ENCODE measurements around the gene SPINT2.
A peak's percentile ranks its signal among the peaks of the same experiment; 100 is the strongest.
"Not testable (repeated sequence)": the region's sequence is repeated elsewhere in the genome, so short reads cannot be mapped to it uniquely, and the experiment has no call there.

SPINT2 gene

GRCh38 chr19:38264486-38265212, at the start of gene SPINT2:
SPINT2 (plus strand) TSS chr19:38264573; CDS start chr19:38264893, 320 bp downstream.
- DNase-seq (ENCODE audit: low read depth in 2 of 2), result peak in 1 of 2 donors; percentile 13

DNA sequence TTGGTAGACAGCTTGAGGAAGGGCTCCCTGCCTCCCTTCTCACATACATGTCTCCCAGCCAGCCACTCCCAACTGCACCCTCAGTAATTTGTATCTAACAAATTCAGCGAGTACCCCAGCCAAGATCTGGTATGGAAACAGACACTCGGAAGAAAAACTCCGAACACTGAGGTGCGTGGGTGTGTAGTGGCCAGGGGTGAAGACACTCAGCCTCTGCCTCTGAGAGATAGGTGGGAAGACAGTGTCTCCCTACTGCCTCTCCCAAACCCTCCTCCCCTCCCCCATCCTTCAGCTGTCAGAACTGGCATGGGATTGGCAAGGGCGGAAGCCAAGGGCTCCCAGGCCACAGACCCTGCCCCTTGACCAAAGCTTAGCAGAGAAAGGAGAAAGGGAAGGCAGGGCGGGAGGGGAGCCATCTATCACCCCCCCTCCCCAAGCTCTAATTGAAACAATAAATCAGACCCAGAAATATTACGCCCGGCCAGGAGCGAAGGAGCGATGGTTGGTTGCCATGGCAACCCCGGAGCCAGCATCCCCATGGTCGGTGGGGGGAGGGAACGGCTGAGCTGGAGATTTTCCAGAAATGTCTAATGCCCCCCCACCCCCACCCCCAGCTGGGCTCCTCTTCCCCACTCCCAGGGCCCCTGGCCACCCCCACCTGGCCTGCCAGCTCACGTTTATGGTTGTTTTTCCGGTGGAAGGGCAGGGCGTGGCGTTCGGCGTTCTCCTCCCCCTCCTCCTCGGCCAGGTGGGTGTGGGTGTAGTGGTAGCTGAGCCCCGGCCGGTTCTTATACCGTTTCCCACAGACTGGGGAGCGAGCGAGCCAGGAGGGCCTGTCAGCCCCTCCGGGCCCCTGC, 47.4 kb upstream of the SPINT2 start:
- DNase-seq (ENCODE audit: low read depth in 2 of 2), result no peak

GRCh38 chr19:38218204-38218603, 46.2 kb upstream of the SPINT2 start:
- no peak for DNase-seq (ENCODE audit: low read depth in 2 of 2)

DNA sequence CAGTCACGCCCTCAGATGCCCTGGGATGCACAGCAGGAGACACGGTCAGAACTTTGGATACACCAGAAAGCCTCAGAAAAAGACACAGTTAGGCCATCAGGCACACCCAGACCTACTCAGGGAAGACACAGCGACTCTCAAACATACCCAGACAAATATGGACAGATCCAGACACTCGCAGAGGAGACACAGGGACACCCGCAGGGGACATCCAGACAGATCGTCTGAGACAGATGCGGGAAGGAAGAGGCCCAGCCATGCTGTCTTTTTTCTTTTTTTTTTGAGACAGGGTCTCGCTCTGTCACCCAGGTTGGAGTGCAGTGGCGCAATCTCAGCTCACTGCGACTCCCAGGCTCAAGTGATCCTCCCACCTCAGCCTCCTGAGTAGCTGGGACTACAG, 45.2 kb upstream of the SPINT2 start:
- DNase-seq (ENCODE audit: low read depth in 2 of 2), result no peak

GRCh38 chr19:38221421-38221820, 43.0 kb upstream of the SPINT2 start:
- no peak for DNase-seq (ENCODE audit: low read depth in 2 of 2)

GRCh38 chr19:38221919-38222830, 42.2 kb upstream of the SPINT2 start:
- DNase-seq (ENCODE audit: low read depth in 2 of 2), result no peak

DNA sequence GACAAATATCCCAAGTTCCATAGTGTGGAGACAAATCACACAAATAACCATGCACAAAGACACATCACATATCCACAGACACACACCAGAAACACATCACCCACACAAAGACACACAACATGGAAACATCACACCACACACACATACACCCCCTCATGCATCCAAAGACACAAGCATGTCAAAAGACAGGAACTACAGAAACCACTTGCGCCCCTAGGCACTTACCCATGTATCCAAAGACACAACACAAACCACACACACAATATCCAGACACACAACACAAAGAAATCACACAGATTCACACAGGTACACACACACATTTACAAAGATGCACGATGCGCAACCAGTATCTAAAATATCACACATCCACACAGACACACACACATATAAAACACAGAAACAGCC, 41.3 kb upstream of the SPINT2 start:
- DNase-seq (ENCODE audit: low read depth in 2 of 2), result no peak

GRCh38 chr19:38223617-38224013, 40.8 kb upstream of the SPINT2 start:
- DNase-seq (ENCODE audit: low read depth in 2 of 2), result no peak

DNA sequence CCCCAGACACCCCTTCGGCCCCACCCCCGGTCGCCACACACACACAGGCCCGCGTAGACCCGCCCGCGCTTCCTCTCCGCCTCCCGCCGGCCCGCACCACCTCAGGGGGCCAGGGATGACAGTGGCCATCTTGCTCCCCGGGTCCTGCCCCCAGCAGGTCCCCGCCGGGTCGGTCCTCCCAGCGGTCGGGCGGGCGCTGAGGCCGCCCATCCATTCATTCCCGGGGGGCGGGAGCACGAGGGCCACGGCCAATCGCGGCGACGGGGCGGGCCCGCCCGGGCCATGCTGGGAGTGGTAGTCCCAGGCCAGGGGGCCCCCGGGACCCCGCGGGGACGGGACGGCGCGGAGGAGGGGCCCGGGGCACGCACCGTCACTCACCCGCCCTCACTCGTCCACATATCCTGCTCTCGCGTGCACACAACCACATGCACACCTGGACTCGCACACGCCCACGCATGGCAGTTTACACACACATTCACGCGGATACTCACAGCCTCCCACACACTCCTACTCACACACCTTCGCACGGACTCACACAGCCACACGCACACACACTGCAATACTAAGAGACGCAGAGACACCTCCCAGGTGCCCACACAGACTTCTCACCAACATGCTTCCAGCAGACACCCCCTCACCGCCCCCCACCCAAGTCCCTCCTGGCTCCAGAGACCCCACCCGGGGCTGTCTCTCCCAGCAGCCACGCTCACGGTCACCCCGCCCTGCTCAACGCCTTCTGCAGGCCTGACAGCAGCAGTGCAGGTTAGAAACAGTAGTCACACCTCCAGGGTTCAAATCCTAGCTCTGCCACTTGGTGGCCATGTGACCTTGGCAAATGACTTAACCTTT, 40.1 kb upstream of the SPINT2 start, which contains the start of gene DPF1:
Gene DPF1, minus strand, starts transcription at position 209 of the 849 bp plus-strand sequence. Its CDS starts 80 bp downstream, at position 129.
- DNase-seq (ENCODE audit: low read depth in 2 of 2), result no peak

DNA sequence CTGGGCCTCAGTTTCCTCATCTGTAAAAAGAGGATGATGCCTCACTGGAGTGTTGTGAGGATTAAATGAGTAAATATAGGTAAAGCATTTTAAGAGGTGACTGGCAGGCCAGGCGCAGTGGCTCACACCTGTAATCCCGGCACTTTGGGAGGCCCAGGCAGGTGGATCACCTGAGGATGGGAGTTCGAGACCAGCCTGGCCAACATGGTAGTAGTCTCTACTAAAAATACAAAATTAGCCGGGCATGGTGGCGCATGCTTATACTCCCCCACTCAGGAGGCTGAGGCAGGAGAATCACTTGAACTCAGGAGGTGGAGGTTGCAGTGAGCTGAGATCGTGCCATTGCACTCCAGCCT, 39.5 kb upstream of the SPINT2 start:
- DNase-seq (ENCODE audit: low read depth in 2 of 2), result not testable (repeated sequence)

- DNase-seq (ENCODE audit: low read depth in 2 of 2), result no peak
Measured at GRCh38 chr19:38227287-38228004, 36.9 kb upstream of the SPINT2 start.

- no peak for DNase-seq (ENCODE audit: low read depth in 2 of 2)
Measured at GRCh38 chr19:38228005-38228377, 36.4 kb upstream of the SPINT2 start.

DNA sequence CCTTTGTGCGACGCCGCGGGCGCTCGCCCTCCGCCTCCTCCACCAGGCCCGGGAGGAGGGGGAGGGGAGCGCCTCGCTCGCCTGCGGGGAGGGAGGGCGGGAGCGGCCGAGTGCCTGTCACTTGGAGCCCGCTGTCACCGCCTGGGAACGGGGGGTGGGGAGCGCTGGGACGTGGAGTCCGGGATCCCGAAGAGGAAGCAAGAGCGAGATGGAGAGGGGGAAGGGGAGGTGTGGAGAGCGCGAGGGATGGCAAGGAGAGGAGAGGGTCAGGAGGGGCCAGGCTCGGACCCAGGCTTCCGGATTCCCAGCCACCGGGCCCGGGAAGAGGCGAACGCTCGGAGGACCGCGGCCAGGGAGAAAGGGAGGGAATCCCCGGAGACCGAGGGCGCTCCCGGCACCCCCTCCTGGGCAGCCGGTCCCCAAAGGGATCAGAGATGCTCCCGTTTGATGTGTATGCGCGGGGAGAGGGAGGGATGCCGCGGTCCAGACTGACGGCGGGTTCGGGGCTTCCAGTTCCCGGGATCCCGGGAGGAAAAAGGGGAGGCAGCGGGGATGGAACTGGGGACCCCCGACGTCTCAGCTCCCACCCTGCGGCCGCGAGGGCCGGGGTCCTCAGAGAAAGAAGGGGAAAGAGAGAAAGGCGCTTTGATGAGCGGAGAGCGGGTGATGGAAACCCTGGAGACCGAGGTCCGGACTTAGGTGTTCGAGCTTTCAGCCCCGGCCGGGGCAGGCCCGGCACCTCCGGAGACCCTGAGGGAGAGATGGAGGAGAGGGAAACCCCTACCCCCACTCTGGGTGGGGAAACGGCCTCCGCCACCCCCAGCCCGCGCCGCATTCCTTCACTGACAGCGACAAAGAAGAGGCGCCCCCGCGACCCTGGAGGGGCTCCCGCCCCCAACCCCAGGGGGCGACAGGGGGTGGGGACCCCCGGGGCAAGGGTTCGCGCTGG, 35.6 kb upstream of the SPINT2 start:
- no peak for DNase-seq (ENCODE audit: low read depth in 2 of 2)

DNA sequence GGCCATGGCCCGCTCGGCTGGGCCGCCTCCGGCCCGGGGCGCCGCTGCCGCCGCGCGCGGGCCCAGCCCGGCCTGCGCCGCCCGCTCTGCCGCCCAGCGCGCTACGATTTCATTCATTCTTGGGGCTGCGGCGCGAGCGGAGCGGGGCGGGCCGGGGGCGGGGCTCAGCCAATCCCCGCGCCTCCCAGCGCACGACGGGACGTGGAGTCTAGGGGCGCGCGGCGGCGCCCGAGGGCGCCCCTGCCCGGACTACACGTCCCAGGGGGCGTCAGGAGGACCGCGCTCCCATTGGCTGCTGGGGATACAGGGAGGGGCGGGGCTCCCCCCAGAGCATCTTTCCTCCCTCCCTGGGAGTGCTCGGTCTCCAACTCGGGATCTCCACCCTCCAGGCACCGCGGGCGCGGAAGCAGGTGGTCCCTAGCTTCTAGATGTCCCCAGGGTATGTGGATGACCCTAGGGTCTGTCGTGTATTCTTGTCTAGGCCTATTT, 34.7 kb upstream of the SPINT2 start:
- peak in 1 of 2 donors; percentile 13 for DNase-seq (ENCODE audit: low read depth in 2 of 2)

GRCh38 chr19:38230506-38231133, 33.8 kb upstream of the SPINT2 start:
- not testable (repeated sequence) for DNase-seq (ENCODE audit: low read depth in 2 of 2)

GRCh38 chr19:38231918-38232317, 32.5 kb upstream of the SPINT2 start:
- no peak for DNase-seq (ENCODE audit: low read depth in 2 of 2)

DNA sequence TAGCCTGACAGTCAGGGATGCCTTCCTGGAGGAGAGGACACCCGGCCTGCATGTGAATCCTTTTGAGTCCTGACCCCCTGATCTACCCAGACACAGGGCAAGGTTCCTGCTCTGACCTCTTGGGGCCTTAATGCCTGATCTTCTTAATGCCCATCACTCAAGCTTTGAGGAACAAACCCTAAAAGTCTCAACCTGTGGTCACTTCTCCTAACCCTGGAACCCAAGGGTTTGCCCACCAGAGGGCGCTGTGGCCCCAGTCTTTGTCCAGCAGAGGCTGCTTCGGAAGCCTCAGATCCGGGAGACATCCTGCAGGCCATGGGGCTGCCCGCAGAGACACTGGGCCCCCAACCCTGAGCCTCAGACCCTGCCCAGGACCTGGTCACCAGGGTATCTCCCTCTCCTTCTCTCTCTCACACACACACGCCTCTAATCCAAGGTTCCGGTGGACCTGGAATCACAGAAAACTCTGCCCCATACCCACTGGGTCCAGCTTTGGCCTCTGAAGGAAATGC, 30.6 kb upstream of the SPINT2 start:
- DNase-seq (ENCODE audit: low read depth in 2 of 2), result peak; percentile 48 to 72

- no peak for DNase-seq (ENCODE audit: low read depth in 2 of 2)
Measured at GRCh38 chr19:38234615-38235014, 29.8 kb upstream of the SPINT2 start.
